GM10266 (cell line): ENCODE data around the gene MED27.

ENCODE experiments used
- DNase-seq: peaks from one replicate; pipeline ENCODE4 v3.0.0; 2012; ENCODE audit errors: extremely low spot score
- TF ChIP-seq, protein P1 (sequence below): IDR thresholded peaks from 2 replicates; pipeline ENCODE4 v1.5.1; 2012; ENCODE audit warnings: mild to moderate bottlenecking, low read depth; ENCODE audit not compliant: control insufficient read depth, insufficient read depth; ENCODE audit errors: missing control alignments

MED27 gene

GRCh38 chr9:131912671-131913070 is 167.0 kb downstream of the MED27 start:
- no peak for DNase-seq
- TF ChIP-seq, protein P1, sequence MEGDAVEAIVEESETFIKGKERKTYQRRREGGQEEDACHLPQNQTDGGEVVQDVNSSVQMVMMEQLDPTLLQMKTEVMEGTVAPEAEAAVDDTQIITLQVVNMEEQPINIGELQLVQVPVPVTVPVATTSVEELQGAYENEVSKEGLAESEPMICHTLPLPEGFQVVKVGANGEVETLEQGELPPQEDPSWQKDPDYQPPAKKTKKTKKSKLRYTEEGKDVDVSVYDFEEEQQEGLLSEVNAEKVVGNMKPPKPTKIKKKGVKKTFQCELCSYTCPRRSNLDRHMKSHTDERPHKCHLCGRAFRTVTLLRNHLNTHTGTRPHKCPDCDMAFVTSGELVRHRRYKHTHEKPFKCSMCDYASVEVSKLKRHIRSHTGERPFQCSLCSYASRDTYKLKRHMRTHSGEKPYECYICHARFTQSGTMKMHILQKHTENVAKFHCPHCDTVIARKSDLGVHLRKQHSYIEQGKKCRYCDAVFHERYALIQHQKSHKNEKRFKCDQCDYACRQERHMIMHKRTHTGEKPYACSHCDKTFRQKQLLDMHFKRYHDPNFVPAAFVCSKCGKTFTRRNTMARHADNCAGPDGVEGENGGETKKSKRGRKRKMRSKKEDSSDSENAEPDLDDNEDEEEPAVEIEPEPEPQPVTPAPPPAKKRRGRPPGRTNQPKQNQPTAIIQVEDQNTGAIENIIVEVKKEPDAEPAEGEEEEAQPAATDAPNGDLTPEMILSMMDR: no peak

- TF ChIP-seq, protein P1: no peak
- no peak for DNase-seq
These were observed 167.6 kb downstream of the MED27 start for GRCh38 chr9:131912069-131912468.

DNA sequence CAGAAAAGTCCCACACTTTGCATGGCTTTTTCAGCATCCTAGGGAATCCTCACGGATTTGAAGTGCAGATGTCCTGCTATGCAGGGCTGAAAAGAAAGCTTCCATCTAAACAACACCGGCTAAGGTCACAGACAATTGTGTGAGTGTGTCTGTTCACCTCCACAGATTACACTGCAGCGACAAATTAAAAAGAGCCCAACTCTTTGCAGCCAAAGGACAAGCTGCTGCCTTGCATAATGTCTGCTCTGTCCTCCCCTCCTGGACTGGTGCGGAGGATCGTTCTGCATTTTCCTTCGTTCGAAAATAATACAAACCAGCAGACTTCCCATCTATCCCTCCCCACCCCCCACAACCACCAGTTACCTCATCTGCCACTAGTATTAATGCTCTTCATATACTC is 169.1 kb downstream of the MED27 start:
- DNase-seq: no peak
- TF ChIP-seq, protein P1: no peak

DNA sequence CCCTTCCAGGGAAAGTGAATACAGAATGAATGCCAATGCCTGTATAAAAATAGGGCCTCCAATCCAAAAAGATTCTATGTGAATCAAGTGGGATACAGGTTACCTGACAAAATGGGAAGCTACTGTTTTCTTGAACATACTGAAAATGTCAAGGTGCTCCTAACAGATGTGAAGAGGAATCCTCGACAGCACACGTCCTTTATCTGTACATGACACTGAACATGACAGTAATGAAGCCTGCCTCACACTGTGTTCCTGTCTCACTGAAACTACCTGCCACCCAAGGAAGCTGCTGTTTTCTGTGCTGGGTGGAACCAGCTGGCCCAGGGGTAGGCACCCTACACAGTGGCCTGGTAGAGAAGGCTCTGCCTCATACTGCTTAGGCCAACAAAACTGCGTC is 174.5 kb downstream of the MED27 start:
- TF ChIP-seq, protein P1: no peak
- no peak for DNase-seq

GRCh38 chr9:131899296-131900228 is 180.1 kb downstream of the MED27 start:
- TF ChIP-seq, protein P1: no peak
- DNase-seq: no peak

DNA sequence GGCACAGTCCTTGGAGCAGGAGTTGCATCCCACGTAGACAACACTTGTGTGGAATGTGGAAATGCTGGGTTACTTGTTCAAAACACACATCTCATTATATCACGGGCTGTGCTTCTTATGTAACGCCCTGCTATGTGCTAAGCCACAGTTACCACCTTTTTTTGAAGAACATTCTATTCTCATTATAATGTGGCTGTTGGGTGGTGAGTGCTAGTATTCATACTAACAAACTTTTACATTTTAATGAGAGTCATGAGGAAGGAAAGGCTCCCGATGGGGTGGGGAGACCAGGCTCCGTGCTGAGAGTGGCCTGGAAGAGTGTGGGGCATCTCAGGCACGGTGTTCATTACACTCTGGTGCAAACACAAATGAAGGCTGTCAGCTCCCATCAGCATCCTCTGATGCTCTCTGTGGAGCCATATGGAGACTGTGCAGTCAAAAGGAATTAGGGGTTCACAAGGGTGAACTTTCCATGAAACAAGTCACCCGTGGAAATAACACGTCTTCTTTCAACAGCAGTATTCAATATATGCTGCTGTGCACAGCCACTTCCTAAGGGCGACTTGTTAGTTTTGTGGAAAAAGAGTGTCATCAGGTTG is 186.7 kb downstream of the MED27 start:
- TF ChIP-seq, protein P1: no peak
- no peak for DNase-seq
